22Rv1 (cell line): ENCODE results near the gene DPM3.

Experiments used
- CTCF ChIP-seq: fragments of 450-650 bp; IDR thresholded peaks from 2 replicates; pipeline ENCODE4 v1.5.1; 2017; ENCODE audit warnings: mild to moderate bottlenecking
- ZFX ChIP-seq: fragments of 450-650 bp; IDR thresholded peaks from 2 replicates; pipeline ENCODE4 v1.6.1; 2017; ENCODE audit warnings: antibody characterized with exemption, borderline replicate concordance

GRCh38 chr1:155176544-155177071 lies 36.3 kb upstream of the DPM3 start:
- TF ChIP-seq CTCF = peak; percentile 98
- no peak for TF ChIP-seq ZFX
